Frontal cortex (tissue), 4 donors: ENCODE data around the gene VGLL1. TPM values are rescaled to one million over a fixed set of nuclear protein-coding genes. Genes with fewer than 3 reads are reported as not detected.

Experiments used
- DNase-seq, 2 donors: peaks; one replicate each; pipeline ENCODE4 v3.0.0; 2012; ENCODE audit warnings: low spot score in 2 of 2
- FAIRE-seq: peaks from 2 replicates; lab custom pipeline; 2012; peaks lifted over from hg19 to GRCh38; lab: Jason Lieb, UNC
- total RNA-seq: library from RNA; depleted of rRNA; stranded (reverse); fragments of >200 nt; gene quantifications from one replicate; pipeline ENCODE4 v1.2.3, GENCODE V29; 2014
- donor health status: control.
- donor health status: control.
- donor health status: control.

Gene VGLL1
- total RNA-seq, 1 donor from 2014 or later, result not detected

- FAIRE-seq (no peak), DNase-seq (no peak)
Observed at GRCh38 chrX:136546371-136546781, 14.4 kb downstream of the VGLL1 start.

GRCh38 chrX:136549226-136549625, 17.2 kb downstream of the VGLL1 start:
- FAIRE-seq (no peak), DNase-seq (no peak)

- FAIRE-seq (no peak), DNase-seq (no peak)
Observed at GRCh38 chrX:136551410-136551809, 19.4 kb downstream of the VGLL1 start.

GRCh38 chrX:136555694-136556093, 23.7 kb downstream of the VGLL1 start:
- DNase-seq (no peak), FAIRE-seq (no peak)

GRCh38 chrX:136572030-136572429, 40.0 kb downstream of the VGLL1 start:
- DNase-seq, result no peak
- no peak for FAIRE-seq

- FAIRE-seq, result no peak
Observed at GRCh38 chrX:136574548-136574947, 42.5 kb downstream of the VGLL1 start.

GRCh38 chrX:136577552-136577951, 45.5 kb downstream of the VGLL1 start:
- no peak for FAIRE-seq
- peak in 1 of 2 donors; percentile 14 for DNase-seq

More at GRCh38 chrX:136574548-136574947, 42.5 kb downstream of the VGLL1 start:
- DNase-seq, result no peak

- no peak for DNase-seq
- FAIRE-seq, result no peak
Observed at GRCh38 chrX:136580316-136580715, 48.3 kb downstream of the VGLL1 start.

GRCh38 chrX:136582624-136583023, 50.6 kb downstream of the VGLL1 start:
- DNase-seq (no peak), FAIRE-seq (no peak)

GRCh38 chrX:136584545-136584944, 52.5 kb downstream of the VGLL1 start:
- FAIRE-seq (no peak), DNase-seq (no peak)

GRCh38 chrX:136585262-136585661, 53.2 kb downstream of the VGLL1 start:
- DNase-seq (no peak), FAIRE-seq (no peak)

GRCh38 chrX:136585960-136586359, 53.9 kb downstream of the VGLL1 start:
- FAIRE-seq (no peak), DNase-seq (no peak)

- no peak for FAIRE-seq
Observed at GRCh38 chrX:136586386-136586785, 54.4 kb downstream of the VGLL1 start.

GRCh38 chrX:136587532-136587931, 55.5 kb downstream of the VGLL1 start:
- no peak for FAIRE-seq
- DNase-seq, result no peak

More at GRCh38 chrX:136586386-136586785, 54.4 kb downstream of the VGLL1 start:
- DNase-seq, result no peak

- FAIRE-seq, result no peak
- no peak for DNase-seq
Observed at GRCh38 chrX:136588036-136588435, 56.0 kb downstream of the VGLL1 start.

GRCh38 chrX:136589966-136590365, 58.0 kb downstream of the VGLL1 start:
- FAIRE-seq, result no peak
- DNase-seq, result no peak

- FAIRE-seq, result no peak
- DNase-seq, result no peak
Observed at GRCh38 chrX:136597356-136597755, 65.3 kb downstream of the VGLL1 start.

- no peak for DNase-seq
- no peak for FAIRE-seq
Observed at GRCh38 chrX:136597954-136598353, 65.9 kb downstream of the VGLL1 start.

- no peak for FAIRE-seq
Observed at GRCh38 chrX:136598631-136599030, 66.6 kb downstream of the VGLL1 start.

GRCh38 chrX:136600059-136600458, 68.0 kb downstream of the VGLL1 start:
- no peak for FAIRE-seq
- no peak for DNase-seq

More at GRCh38 chrX:136598631-136599030, 66.6 kb downstream of the VGLL1 start:
- no peak for DNase-seq
